ENCODE data around the gene SH3PXD2A.

The SH3PXD2A gene

DNA sequence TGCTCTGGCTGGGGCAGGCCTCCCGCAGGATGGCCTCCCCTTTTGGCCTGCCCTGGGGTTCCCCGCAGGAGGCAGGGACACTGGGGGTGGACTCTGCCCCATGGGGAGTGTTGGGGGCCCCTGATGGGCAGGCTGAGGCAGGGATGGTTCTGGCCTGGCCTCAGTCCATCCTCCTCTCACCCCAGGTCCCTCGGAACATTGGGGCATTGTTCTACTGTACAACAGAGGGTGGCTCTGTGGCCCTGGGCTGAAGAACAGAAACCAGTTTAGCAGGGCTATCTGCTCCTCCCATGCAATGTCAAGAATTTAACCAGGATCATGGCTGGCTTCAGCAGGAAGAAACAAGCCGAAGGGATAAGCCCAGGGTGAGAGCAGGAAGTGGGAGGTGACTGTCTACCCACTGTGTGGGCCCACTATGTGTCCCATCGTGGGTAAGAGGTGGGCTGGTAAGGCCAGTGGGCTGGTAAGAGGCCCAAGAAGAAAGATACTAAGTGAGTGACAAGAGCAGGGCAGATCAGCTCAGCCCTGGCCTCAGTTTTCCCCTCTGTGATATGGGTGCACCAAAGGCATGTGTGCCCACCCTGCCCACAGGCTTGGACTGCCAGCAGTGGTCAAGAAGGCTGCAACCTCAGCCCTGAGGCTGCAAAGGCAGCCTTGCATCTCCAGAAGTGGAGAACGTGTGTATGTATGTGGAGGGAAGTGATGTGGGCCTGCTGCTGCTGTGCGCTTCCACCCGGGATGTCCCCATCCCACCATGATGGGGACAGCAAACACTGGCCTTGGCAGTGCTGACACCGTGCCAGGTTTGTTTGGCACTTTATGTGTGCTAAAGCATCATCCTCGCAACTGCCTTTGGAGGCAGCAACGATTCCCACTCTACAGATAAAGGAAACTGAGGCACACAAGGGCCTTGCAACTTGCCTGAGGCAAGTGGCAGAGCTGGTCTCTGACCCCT, 138.9 kb downstream of the SH3PXD2A start:
- DNase-seq = no peak

DNA sequence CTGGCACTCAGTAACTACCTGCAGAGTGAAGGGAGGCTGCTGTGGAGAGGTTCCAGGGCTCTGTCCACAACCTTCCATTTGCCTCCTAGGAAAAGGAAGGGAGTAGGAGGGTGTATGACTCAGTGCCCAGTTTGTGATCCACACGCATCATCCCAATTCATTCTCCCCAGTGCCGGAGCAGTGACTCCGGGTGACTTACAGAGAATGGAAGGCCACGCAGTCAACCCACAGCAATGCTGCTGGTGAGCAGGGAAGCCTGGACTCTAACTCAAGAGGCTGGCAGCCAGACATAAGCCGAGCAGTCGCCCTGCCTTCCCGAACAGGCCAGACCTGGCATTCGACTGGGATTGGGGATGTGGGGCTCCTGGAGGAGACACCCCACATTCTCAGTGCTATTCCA, 139.9 kb downstream of the SH3PXD2A start:
- peak; percentile 83 for DNase-seq

DNA sequence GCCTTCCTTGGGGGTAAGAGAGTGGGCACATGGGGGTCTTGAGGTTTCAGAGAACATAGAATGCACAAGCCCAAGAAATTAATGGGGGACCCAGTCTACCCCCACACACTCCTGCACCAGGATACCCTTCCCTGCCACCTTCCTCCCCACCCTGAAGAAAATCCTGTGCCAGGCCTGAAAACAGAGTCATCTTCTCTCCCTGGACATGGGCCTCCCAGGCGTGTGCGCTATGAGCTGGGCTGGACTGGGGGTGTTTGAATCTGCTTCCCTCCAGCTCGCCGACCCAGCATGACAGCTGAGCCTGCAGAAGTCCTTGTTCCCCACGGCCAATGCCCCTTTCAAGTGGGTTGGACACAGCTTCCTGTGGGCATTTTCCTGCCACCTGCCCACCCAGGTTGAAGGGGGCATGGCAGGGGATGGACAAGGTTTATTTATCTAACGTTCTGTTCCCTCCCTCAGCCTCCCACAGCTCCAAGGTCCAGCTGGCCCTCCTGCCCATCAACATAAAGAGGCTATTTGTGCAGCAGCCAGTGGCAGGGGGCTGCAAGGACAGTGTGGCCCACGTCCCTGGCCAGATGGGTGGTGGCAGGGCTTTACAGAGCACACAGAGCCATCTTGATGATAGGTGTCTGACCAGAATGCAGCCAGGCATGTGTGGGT, 141.0 kb downstream of the SH3PXD2A start:
- no peak for DNase-seq

DNA sequence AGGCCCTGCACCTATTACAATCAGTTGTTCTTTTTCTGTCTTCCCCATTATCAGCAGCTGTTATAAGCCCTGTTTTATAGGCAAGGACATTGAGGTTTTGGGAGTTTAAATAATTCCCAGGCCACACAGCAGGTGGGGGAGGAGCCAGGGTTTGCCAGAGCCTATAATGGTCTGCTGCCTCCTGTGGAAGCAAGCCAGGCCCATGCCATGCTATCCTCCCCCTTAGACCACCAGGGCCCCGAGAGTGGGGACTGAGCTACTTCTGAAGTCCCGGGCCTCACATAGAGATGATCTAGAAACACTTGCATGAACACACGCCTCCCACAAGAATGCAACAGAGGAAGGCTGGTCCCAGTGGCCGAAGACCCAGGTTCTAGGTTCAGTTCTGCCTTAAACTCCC, 141.7 kb downstream of the SH3PXD2A start:
- DNase-seq = no peak

DNA sequence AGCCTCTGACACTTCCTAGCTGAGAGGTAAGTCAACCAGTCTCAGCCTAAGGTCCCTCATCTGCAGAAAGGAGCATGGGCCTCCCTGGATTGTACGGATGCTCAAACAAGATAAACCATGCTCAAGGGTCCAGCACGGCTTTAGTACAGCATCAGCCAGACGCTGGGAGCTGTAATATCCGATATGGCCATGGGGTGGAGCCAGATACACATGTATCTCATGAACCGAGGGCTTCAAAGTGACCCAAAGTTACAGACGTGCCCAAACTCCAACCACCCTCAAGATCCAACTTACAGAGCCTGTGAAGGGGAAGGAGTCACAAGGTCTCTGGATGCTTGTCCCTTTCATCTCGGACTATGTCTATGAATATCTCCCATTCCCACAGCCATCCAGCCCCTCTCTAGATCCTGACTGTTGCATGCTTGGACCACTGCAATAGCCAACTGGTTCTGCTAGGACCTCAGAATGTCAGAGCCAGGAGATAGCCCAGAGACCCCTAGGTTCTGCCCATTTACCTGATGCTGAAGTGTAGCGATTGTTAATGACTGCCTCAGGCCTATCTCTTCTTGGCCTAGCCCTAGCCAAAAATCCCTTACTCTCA, 142.4 kb downstream of the SH3PXD2A start:
- peak; percentile 70 for DNase-seq

DNA sequence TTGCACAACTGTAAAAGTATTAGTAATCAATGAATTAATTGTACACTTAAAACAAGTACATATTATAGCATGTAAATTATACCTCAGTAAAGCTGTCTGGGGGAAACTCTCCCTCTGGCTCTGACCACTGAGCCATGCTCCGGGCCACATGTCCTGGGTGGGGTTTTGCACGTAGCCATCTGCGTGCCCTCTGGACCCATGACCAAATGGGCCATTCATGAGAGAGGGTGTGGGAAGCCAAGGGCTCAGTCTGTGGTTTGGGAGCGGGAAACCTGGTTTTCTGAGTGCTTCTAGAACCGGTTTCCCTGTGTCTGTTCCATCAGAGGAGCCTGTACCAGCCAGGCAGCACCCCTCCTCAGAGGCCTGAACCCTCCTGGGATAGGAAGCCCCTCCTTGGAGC, 143.2 kb downstream of the SH3PXD2A start:
- no peak for DNase-seq

DNA sequence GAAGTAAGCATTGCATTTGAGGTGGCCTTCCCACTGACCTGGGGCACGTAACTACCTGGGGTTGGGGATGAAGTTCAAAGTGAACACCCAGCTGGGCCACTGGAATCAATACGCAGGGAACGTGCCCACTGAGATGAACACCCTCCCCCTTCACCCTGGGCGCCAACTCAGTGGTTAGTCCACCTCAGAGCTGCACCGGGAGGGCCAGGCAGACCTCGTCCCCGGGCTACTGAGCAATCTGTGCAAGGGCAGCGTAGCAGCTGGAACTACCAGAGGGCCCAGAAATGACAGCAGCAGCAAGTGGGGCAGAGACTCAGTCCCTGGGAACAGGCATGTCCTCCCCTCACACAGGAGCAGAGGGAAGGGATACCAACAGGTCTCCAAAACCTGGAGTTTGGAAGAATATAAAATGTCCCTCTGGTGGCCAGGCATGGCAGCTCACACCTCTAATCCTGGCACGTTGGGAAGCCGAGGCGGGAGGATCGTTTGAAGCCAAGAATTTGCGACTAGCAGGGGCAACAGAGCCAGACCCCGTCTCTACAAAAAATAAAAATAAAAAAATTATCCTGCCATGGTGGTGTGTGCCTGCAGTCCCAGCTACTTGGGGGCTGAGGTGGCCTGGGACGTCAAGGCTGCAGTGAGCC, 143.9 kb downstream of the SH3PXD2A start:
- no peak for DNase-seq

DNA sequence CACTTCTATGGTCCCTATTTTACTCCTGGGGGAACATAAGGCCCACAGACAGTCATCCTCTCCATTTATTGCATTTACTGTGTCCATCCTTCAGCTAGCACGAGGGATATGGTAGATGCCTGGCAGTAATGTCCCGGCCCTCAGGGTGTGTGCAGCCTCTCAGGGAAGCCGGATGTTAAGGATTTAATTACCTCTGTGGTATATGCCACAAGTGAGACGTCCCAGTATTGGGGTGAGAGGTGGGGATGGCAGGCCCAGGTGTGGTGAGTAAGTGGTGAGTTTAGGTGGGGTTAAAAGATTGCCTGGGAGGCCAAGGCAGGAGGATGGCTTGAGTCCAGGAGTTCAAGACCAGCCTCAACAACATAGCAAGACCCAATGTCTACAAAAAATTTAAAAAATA, 144.9 kb downstream of the SH3PXD2A start:
- no peak for DNase-seq

DNA sequence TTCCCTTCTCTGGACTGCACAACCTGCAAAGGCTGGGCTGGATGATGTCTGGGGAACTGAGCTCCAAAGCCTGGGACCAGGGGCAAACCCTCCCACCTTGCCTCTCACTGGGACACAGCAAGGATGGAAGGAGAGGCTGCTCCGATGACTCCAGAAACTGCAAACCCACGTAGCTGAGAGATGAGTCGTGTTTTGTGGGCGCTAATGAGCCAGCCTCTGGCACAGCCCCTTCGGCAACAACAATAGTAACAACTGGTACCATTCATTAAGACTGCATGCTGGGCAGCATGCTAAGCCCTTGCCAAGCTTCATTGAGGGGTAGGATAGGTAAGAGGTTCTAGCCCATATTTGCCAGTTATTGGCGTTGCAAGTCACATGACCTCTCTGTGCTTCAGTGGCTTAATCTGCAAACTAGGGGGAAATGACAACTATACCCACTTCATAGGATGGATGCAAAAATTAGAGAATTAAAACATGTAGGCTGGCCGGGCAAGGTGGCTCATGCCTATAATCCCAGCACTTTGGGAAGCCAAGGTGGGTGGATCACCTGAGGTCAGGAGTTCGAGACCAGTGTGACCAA, 145.9 kb downstream of the SH3PXD2A start:
- peak; percentile 57 for DNase-seq

DNA sequence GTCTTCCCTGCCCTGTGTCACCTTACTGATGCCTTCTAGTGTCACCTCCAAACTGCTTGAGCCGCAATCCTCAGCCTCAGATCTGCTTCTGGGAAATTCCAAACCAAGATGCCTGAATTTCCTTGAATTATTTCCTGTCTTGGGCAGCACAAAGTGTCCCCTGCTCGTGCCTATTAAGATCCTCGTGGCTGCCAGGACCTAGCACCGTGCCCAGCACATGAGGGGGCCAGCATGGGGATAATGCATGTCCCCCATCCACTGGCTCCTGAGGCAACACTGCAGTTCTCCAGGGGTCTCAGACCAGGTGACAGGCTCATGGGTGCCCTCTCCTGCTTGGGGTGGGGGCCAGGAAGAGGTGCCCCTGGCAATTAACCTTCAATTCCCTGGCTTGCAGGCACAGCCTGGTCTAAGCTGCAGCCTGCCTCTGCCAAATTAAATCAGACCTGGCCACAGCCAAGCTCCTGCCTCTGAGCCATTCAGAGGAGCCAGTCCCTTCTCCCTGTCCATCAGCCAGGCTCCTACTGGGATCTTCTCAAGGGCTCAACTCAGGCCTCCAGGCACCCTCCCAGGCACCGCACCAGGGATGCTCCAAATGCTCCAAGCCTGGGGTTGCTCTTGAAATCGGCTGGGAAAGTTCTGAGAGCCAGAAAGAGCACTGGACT, 146.6 kb downstream of the SH3PXD2A start:
- no peak for DNase-seq

DNA sequence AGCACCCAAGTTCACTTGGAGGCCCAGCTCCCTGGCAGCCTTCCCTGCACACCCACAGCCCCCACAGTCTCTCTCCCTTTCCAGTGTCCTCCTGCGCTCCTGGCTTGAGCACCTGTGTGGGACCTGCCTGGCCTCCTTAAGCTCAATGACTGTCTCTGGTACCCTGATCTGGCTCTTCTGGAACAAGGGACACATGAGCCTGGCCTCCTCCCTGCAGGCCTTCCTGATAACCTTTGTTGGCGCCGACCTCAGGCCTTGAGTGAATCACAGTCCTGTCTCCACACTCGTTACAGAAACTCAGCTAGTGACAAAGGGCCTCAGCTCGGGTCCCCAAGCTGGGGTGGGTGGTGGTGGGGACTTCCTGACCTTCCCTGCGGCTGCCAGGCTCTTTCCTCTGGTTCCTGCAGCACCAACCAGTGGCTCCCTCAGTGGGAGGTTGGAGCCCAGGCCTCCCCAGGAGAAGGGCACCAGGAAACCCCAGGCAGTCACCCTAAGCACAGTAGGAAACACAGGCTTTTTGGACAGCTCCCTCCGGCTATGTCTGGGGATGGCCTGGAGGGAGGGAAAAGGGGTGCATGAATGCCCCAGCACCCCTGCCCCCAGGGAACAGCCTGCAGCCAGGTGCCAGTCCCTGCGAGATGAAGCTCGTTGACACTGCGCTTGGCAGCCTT, 147.3 kb downstream of the SH3PXD2A start:
- no peak for DNase-seq

DNA sequence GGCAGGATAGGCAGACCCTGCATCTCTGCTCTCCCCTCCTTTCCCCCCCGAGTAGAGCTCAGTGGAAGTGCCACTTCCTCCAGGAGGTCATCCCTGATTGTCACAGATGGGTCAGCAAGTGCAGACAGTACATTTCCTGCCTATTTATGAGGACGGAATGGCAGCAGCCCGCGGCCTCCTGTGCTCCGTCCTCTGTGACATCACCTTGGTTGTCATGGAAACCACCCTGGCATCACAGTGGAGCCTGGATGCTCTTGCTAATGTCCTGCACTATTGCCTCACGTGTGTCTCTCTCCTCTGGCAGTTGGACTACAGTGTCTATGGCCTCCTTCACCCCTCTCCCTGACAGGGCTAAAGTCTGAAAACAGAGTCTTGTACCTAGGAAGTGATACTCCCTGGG, 148.6 kb downstream of the SH3PXD2A start:
- DNase-seq = no peak

DNA sequence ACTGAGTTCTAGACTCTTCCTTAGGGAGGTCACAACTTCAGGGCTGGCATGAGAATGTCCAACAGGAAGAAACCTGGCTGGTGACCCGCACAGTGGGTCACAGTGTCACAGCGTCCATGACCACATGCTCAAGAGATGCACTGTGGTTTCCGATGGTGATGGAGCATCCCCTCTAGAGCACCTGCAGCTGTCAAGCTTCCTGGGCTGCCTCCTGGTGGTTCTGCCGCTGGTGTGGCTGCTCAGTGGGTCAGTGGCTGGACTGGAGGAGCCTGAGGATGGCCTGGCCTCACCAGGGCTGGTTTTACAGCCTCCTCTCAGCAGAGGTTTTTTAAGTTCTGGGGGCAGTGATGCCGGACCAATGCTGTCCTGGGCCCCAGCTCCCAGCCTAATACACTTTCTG, 149.3 kb downstream of the SH3PXD2A start:
- DNase-seq = no peak

DNA sequence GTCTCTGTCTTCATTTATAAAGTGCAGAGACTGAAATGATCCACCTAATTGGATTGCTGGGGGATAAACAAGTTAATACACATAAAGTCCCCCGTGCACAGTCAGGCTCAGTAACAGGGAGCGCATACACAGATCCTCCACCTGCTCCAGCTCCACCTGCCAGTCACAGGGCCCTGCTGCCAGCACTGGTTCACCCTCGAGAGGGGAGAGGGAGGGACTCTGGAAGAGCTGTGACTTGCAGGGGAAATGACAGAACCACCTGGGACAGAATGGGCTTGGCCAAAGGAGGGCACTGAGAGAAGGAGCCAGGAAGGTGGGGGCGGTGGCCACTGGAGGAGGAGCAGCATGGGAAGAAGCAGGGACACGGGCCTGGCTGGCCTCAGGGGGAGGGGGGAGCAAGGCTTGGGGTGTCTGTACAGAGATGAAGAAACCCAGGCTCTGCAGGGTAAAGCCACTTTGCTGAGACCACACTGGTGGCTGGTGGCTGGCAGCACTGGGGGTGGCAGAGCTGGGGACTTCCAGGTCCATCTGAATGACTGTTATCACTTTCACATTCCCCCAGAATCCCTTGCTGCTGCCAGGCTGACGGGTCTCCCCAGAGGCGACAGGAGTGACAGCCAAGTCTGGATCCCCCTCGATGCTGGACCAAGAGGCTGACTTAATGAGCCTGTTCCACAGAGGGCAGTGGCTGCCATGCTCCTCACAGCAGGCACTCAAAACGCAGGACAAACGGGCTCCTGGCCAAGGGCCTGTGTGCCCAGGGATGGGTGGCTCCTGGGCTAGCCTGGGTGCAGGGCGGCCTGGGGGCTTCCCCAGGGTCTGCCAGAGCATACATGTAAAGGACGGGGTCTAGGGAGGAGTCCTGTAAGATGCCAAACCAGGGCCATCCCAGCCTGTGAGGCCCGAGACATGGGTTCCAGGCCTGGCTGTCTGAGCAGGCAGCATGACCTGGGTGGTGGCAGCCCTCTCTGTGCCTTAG, 151.1 kb downstream of the SH3PXD2A start:
- DNase-seq = no peak

DNA sequence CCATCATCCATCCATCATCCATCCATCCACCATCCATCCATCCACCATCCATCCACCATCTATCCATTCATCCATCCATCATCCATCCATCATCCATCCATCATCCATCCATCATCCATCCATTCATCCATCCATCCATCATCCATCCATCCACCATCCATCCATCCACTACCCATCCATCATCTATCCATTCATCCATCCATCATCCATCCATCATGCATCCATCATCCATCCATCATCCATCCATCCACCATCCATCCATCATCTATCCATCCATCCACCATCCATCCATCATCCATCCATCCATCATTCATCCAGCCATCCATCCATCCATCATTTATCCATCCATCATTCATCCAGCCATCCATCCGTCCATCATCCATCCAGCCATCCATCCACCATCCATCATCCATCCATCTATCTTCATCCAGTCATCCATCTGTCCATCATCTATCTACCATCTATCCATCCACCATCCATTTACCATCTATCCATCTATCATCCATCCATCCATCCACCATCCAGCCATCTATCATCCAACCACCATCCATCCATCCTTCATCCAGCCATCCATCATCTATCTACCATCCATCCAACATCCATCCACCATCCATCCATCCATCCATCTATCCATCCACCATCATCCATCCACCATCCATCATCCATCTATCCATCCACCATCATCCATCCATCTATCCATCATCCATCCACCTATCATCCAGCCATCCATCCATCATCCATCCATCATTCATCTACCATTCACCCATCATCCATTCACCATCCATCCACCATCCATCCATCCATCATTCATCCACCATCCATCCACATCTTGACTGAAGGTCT, 153.8 kb downstream of the SH3PXD2A start:
- DNase-seq = no peak

DNA sequence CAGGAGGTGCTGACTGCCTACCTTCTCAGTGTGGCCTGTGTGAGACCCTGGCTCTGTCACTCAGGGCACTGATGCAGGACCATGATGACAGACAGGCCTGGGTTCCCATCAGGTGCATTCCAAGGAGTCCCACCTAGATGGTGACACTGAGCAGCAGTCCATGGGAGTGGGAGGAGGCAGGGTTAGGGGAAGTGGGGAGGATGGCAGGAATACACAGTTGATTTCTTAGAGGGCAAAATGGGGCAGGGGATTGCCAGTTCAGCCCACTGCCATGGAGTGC, 155.0 kb downstream of the SH3PXD2A start:
- no peak for DNase-seq

DNA sequence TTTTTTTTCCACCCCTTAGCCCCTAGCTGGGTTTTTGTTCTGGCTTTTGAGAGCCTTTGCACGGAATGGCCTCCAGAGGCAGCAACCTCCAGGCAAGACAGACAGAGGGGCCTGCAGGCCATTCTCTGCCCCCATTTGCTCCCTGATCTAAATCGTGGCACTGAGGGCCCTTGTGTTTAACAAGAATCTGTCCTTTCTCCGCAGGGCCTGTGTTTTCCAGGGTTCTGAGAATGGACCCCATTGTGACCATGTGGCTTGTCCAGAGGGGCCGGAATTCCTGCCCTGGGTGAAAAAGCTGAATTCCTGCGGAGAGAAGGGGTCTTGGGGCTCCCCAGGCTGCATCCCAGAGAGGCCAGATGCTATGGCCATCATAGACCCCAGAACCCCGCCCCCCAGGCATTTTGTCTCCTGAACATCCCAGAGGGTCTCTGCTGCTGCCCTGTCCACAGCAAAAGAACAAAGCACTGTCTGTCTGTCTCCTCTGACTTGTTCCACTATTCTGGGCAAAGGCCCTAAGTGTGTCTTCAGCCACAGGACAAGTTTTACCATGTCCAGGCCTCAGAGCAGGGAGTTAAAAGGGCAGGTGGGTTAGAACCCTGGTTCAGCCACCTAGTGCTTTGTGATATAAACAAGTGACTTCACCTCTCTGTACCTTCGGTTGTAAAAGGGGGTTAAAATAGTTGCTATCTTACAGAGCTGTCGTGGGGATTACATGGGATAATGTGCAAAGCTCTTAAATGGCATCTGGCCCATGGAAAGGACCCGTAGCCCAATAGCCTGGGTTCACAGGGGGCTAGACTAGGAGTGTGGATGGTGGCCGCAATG, 155.6 kb downstream of the SH3PXD2A start:
- no peak for DNase-seq

DNA sequence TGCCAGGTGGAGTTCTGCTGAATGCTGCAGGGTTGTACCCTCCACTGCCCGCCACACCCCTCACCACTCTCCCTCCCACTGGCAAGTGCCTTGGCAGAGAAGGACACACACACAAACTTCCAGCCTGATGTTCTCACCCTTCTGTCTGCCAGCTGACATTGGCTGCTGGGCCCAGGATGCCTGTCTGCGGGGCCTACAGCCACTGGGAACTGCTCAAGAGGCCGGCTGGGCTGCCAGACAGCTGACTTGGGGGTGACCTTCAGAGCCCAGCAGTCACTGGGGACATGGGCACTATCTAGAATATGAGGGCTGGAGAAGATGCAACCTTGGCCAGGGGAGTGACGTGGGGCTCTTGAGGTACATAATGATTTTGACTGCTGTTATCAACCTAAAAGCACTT, 157.1 kb downstream of the SH3PXD2A start:
- no peak for DNase-seq

DNA sequence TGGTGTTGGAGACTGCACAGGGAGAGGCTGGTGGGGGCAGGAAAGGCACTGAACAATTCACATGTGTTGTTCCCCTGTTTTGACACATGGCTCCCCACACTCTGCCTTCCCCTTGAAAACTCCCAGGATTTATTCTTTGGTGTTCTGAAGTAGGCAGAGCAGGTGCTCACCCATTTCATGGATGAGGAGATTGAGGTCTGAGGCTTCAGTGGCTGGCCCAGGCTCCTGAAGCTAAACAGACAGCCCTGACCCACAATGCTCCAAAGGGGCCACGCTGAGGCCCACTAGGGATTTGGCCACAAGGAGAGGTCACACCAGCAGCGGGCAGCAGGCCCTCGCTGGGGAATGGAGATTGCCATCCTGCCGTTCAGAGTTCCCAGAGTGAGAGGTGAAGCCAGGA, 157.6 kb downstream of the SH3PXD2A start:
- no peak for DNase-seq
